ENCODE data around the gene HCRTR1.

GRCh38 chr1:31640964-31641363 lies 23.5 kb downstream of the HCRTR1 start:
- no peak for TF ChIP-seq CTCF (IDR thresholded peaks at IDR 0.05)
- TF ChIP-seq POLR2A (IDR thresholded peaks at IDR 0.05) = no peak

All from heart left ventricle (tissue), 13 donors.